Mucosa of stomach (tissue), 1 donor: ENCODE results near the gene ZNF677.
"Not testable (repeated sequence)": the region's sequence is repeated elsewhere in the genome, so short reads cannot be mapped to it uniquely, and the experiment has no call there.

Experiments used
- H3K27me3 ChIP-seq: one replicate; pipeline ENCODE4 v1.7.0; 2013; ENCODE audit warnings: mild to moderate bottlenecking, low read length; ENCODE audit not compliant: control insufficient read depth, insufficient read depth
- H3K36me3 ChIP-seq: one replicate; pipeline ENCODE4 v1.7.0; 2013; ENCODE audit warnings: low read length; ENCODE audit not compliant: control insufficient read depth, insufficient read depth
- H3K4me1 ChIP-seq: one replicate; pipeline ENCODE4 v1.7.0; 2013; ENCODE audit warnings: mild to moderate bottlenecking, low read length; ENCODE audit not compliant: control insufficient read depth, insufficient read depth
- H3K4me3 ChIP-seq: one replicate; pipeline ENCODE4 v1.7.0; 2013; ENCODE audit warnings: low read length
- H3K9ac ChIP-seq: one replicate; pipeline ENCODE4 v1.7.0; 2013; ENCODE audit warnings: mild to moderate bottlenecking, low read length, moderate library complexity
- H3K9me3 ChIP-seq: one replicate; pipeline ENCODE4 v1.7.0; 2013; ENCODE audit warnings: mild to moderate bottlenecking, low read length, moderate library complexity; ENCODE audit not compliant: control insufficient read depth
- donor health status: Pancreatic carcinoma.

Gene ZNF677

DNA sequence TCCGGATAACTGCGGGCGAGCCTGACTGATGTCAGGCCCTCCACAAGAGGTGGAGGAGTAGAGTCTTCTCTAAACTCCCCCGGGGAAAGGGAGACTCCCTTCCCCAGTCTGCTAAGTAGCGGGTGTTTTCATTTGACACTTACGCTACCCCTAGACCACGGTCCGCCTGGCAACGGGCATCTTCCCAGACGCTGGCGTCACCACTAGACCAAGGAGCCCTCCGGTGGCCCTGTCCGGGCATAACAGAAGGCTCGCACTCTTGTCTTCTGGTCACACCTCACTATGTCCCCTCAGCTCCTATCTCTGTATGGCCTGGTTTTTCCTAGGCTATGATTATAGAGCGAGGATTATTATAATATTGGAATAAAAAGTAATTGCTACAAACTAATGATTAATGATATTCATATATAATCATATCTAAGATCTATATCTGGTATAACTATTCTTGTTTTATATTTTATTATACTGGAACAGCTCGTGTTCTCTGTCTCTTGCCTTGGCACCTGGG lies 64.9 kb downstream of the ZNF677 start:
- H3K4me3 ChIP-seq, H3K9ac ChIP-seq, H3K9me3 ChIP-seq, H3K36me3 ChIP-seq, H3K27me3 ChIP-seq: not testable (repeated sequence)
- peaks cover 14% of the 10 kb centered on the region for H3K4me1 ChIP-seq
